Kidney (tissue), 14 donors: Measurements from ENCODE around the gene ENPP3. TPM values are rescaled to one million over a fixed set of nuclear protein-coding genes. Genes with fewer than 3 reads are reported as not detected.

Experiments
- DNase-seq, 5 donors: peaks; one replicate each; pipeline ENCODE4 v3.0.0-alpha.2; 2013 to 2020
- FAIRE-seq: peaks from 2 replicates; lab custom pipeline; 2012; peaks lifted over from hg19 to GRCh38; lab: Jason Lieb, UNC
- H3K27ac ChIP-seq, 2 donors: one replicate each; pipeline ENCODE4 v1.7.0; 2013; ENCODE audit warnings: low read depth in 2 of 2, low read length in 2 of 2, inconsistent platforms in 1 of 2
- H3K27me3 ChIP-seq: one replicate; pipeline ENCODE4 v1.7.1; 2013; ENCODE audit warnings: low read length, inconsistent platforms; ENCODE audit not compliant: control insufficient read depth, insufficient read depth
- H3K36me3 ChIP-seq, 3 donors: one replicate each; pipeline versions ENCODE4 v1.7.0 to v1.7.1; 2013; ENCODE audit warnings: low read length in 3 of 3, control low read depth in 1 of 3, inconsistent platforms in 1 of 3; ENCODE audit not compliant: insufficient read depth in 3 of 3, control insufficient read depth in 2 of 3
- H3K4me1 ChIP-seq, 3 donors: one replicate each; pipeline versions ENCODE4 v1.7.0 to v1.7.1; 2013; ENCODE audit warnings: low read length in 3 of 3, inconsistent platforms in 1 of 3, low read depth in 1 of 3; ENCODE audit not compliant: control insufficient read depth in 2 of 3, insufficient read depth in 2 of 3
- H3K4me3 ChIP-seq, 3 donors: one replicate each; pipeline versions ENCODE4 v1.7.0 to v1.8.1; 2013; ENCODE audit warnings: low read length in 3 of 3, control low read depth in 1 of 3, inconsistent platforms in 1 of 3
- H3K9ac ChIP-seq, 3 donors: one replicate each; pipeline versions ENCODE4 v1.7.0 to v1.7.1; 2013; ENCODE audit warnings: low read length in 3 of 3, control low read depth in 1 of 3, inconsistent platforms in 1 of 3
- H3K9me3 ChIP-seq, 3 donors: one replicate each; pipeline versions ENCODE4 v1.7.0 to v1.7.1; 2013; ENCODE audit warnings: low read length in 3 of 3, control low read depth in 1 of 3, inconsistent platforms in 1 of 3; ENCODE audit not compliant: control insufficient read depth in 2 of 3, insufficient read depth in 1 of 3
- intact Hi-C: fragments of 100-400 bp; cut with DNase I; formaldehyde crosslinking; loops from one replicate; pipeline ENCODE4 v1.11.1; 2022
- polyA plus RNA-seq: library from polyadenylated mRNA; stranded (reverse); fragments of 350-450 nt; fragmentation: Illumina TruSeq; extraction: RNeasy Lipid Tissue Mini Kit (QIAGEN cat#74804); gene quantifications from one replicate; pipeline ENCODE4 v1.2.3, GENCODE V29; 2014; ENCODE audit warnings: low read depth, low replicate concordance; ENCODE audit not compliant: insufficient read depth
- total RNA-seq: library from RNA; stranded (reverse); fragmentation: NEBNext Ultra II Directional; extraction: Animal tissue kit (Norgen Biotek cat#: 25700); gene quantifications from one replicate; pipeline ENCODE4 v1.2.1, GENCODE V29; 2021
- TF ChIP-seq, protein P1 (sequence below): IDR thresholded peaks from 3 replicates; pipeline ENCODE4 v1.5.1; 2012; ENCODE audit warnings: mild to moderate bottlenecking, moderate library complexity, borderline replicate concordance; ENCODE audit not compliant: insufficient read depth; ENCODE audit errors: extremely low read depth
- donor health status: control.
- donor health status: control.
- donor health status: control.
- donor health status: control.
- donor health status: control.
- donor health status: DM: yes; HTN: yes; CAD: no.
- donor health status: Normal renal cell carcinoma (clear cell type).

Gene ENPP3
- total and polyA plus RNA-seq, 2 donors from 2014 or later = 2.0 to 2.5 TPM

DNA sequence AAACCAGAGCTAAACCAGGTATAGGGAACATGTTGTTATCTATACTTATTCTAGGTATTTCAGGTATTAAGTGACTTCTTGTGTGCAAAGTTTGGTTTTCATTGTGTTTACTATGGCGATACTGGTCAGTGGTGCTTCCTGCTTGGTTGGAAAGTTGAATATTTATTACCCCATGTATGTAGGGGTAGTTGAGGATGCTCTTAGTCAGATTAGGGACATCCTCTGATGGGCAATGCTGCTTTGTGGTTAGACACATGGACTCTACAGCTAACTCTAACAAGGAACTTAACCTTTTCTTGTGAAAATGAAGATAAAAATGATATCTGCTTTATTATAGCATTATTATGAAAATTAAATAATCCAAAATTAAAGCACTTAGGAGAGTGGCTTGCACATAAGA, 126.6 kb downstream of the ENPP3 start:
- no peak overlapping the region for H3K27ac ChIP-seq
- H3K4me3 ChIP-seq = no peak overlapping the region
- FAIRE-seq (no peak), DNase-seq (no peak)
- no peaks in the 10 kb centered on the region for H3K9me3 ChIP-seq
- H3K27me3 ChIP-seq = no peaks in the 10 kb centered on the region
- H3K9ac ChIP-seq = no peak overlapping the region
- H3K4me1 ChIP-seq = no peaks in the 10 kb centered on the region
- intact Hi-C loops = no loop called here
- no peaks in the 10 kb centered on the region for H3K36me3 ChIP-seq
- TF ChIP-seq, protein P1, sequence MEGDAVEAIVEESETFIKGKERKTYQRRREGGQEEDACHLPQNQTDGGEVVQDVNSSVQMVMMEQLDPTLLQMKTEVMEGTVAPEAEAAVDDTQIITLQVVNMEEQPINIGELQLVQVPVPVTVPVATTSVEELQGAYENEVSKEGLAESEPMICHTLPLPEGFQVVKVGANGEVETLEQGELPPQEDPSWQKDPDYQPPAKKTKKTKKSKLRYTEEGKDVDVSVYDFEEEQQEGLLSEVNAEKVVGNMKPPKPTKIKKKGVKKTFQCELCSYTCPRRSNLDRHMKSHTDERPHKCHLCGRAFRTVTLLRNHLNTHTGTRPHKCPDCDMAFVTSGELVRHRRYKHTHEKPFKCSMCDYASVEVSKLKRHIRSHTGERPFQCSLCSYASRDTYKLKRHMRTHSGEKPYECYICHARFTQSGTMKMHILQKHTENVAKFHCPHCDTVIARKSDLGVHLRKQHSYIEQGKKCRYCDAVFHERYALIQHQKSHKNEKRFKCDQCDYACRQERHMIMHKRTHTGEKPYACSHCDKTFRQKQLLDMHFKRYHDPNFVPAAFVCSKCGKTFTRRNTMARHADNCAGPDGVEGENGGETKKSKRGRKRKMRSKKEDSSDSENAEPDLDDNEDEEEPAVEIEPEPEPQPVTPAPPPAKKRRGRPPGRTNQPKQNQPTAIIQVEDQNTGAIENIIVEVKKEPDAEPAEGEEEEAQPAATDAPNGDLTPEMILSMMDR = no peak

DNA sequence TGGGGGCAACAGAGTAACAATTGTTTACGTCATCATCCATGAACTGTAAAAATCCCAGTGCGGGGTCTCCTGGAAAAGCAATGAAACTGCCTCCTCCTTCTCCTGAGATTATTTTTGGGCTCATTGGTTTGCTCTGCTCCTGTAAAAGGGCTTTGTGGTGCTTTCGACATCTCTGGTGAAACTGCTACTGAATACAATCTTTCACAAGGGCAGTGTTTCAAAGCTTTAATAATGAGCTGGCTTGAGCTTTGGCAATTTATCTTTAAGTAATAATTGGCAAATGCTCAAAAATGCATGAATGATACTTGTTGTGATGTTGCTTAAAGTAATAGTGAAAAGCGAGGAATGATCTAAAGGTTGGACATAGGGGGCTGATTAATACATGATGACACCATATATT, 127.2 kb downstream of the ENPP3 start:
- FAIRE-seq = no peak
- no peak overlapping the region for H3K4me3 ChIP-seq
- H3K27ac ChIP-seq = no peak overlapping the region
- TF ChIP-seq, protein P1 = no peak
- H3K9ac ChIP-seq = no peak overlapping the region
- H3K9me3 ChIP-seq = no peaks in the 10 kb centered on the region
- H3K36me3 ChIP-seq = no peaks in the 10 kb centered on the region
- no peaks in the 10 kb centered on the region for H3K27me3 ChIP-seq
- no peak for DNase-seq
- no peaks in the 10 kb centered on the region for H3K4me1 ChIP-seq
- intact Hi-C loops = no loop called here

DNA sequence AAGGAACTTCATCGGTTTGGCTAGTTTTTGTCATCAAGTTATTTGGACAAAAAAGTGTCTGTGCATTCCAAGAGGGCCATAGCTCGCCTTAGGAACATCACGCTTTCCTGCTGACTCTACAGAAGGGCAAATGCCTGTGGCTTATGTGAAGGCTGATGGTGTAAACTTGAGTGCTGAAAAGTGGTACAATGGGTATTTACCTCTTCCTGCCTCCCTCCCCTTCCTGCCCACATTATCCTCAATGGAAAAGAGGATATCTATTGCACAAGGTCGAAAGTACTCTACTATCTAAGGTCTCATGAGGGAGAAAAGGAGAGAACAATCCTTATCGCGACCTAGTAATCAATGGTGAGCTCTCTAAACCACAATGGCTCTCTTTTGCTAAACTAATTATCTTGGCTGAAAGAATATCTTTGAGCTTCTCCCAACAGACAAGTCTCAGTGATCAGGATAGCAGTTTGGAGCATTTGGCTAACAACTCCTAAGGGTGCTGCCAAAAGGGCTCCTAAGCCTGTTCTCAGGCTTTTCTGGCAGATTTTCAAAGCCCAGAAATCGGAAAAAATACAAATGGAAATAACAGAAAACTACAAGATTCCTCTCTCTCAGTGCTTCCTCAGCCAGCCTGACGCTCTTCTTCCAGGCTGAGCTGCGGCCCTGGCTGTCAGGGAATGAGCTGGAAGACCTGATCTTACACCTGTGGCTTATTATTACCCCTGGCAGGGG, 128.1 kb downstream of the ENPP3 start:
- DNase-seq (no peak), FAIRE-seq (no peak)
- no peak overlapping the region for H3K9ac ChIP-seq
- H3K4me3 ChIP-seq = no peak overlapping the region
- H3K9me3 ChIP-seq = no peaks in the 10 kb centered on the region
- no peaks in the 10 kb centered on the region for H3K36me3 ChIP-seq
- H3K4me1 ChIP-seq = no peaks in the 10 kb centered on the region
- TF ChIP-seq, protein P1 = no peak
- no peaks in the 10 kb centered on the region for H3K27me3 ChIP-seq
- intact Hi-C loops = no loop called here
- no peak overlapping the region for H3K27ac ChIP-seq

DNA sequence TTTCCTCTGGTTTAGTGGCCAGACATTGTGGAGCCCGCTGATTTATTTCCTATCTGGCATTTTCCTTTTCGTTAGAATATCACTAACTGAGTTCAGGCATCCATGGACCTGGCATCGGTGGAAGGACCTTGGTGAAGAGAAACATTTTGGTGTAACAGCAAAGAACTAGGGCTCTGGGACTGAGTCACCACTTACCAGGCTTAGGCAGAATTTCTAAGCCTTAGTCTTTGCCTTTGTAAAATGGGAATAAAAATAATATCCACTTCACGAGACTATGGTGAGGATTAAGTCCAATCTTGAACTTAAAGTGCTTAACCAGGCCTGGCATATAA, 128.7 kb downstream of the ENPP3 start:
- FAIRE-seq (no peak), DNase-seq (no peak)
- Histone ChIP-seq H3K4me3 (no peak overlapping the region), H3K4me1 (no peaks in the 10 kb centered on the region), H3K9me3 (no peaks in the 10 kb centered on the region), H3K27ac (no peak overlapping the region), H3K36me3 (no peaks in the 10 kb centered on the region), H3K9ac (no peak overlapping the region), H3K27me3 (no peaks in the 10 kb centered on the region)
- intact Hi-C loops = no loop called here
- TF ChIP-seq, protein P1 = no peak
